GM21723 (cell line): ENCODE results near the gene SRSF1.
A peak's percentile ranks its signal among the peaks of the same experiment; 100 is the strongest.

ENCODE experiments used
- ATAC-seq: cut with Tn5 transposase; IDR thresholded peaks from one replicate; pipeline ENCODE4 v1.9.1; 2021; ENCODE audit warnings: mild to moderate bottlenecking, moderate library complexity; ENCODE audit not compliant: unreplicated experiment

Gene SRSF1

DNA sequence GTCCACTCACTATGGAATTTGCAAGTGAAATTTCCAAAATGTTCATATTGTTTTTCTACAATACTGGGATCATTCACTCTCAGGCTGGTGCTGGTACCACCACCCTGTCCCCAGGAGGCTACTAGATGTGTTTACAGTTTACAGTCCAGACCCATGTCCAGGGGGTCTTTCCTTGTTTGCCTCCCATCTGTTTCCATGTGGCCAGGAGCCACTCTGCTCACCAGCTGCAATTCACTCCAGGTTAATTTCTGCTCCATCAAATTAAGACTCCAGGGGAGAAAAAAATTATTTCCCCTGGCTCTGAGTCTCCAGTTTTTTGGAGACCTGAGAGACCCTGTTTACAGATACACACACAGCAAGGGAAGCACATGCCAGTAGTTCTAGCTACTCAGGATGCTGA lies 12.5 kb upstream of the SRSF1 start:
- ATAC-seq = no peak

- no peak for ATAC-seq
Measured at GRCh38 chr17:58019039-58019438, 12.0 kb upstream of the SRSF1 start.

DNA sequence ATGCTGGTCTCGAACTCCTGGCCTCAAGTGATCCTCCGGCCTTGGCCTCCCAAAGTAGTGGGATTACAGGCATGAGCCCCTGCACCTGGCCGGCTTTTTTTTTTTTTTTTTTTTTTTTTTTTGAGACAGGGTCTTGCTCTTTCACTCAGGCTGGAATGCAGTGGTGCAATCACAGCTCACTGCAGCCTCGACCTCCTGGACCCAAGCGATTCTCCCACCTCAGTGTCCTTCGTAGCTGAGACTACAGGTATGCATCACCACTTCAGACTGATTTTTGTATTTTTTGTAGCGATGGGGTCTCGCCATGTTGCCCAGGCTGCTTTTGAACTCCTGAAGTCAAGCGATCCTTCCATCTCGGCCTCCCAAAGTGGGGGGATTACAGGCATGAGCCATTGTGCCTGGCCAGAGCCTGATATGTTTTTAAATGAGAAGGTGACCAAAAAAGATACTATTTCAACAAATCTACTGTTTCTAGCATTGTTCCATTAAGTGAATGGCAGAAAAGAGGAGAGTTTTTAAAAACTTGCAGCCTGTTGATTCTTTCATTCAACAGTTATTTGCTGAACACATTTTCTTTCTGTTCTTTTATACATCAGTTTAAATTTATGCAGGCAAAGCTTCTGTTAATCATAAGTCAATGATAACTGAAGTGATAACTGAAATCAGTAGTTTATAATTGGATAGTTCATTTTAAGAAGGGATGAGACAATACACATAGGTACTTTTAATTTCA lies 3.2 kb upstream of the SRSF1 start:
- no peak for ATAC-seq

GRCh38 chr17:58007781-58008706 lies 998 bp upstream of the SRSF1 start:
- peak; percentile 33 for ATAC-seq

- ATAC-seq = peak; percentile 5
Measured at GRCh38 chr17:58006560-58006923, 504 bp downstream of the SRSF1 start.

DNA sequence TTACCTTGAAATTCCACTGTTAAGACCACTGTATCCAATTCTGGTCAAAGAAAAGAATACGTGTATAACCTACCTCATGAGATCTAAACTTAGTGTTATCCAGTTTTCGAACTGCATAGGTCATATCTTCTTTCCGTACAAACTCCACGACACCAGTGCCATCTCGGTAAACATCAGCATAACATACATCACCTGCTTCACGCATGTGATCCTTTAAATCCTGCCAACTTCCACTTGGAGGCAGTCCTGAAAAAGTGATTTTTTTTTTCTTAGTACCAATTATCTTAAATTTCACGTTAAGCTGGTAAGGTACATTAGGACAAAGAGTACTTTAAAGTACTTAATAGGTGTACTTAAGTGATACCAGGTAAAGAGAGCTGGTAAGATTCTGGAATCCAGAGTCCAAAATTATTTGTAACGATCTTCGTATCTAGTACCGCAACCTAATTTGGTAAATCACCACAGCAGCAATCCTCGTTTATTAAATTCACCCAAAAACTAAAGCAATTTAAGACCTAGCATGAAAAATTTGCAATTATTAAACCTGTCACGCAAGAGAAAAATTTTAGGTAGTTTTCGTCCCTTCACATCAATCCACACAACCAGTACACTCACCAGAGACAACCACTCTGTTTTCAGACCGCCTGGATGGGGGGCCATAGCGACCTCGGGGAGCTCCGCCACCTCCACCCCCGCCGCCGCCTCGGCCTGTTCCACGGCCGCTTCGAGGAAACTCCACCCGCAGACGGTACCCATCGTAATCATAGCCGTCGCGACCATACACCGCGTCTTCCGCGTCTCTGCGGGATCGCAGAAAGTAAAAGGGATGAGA lies 1.1 kb downstream of the SRSF1 start:
- no peak for ATAC-seq

GRCh38 chr17:58005031-58005727 lies 1.9 kb downstream of the SRSF1 start:
- no peak for ATAC-seq

- no peak for ATAC-seq
Measured at GRCh38 chr17:58004060-58004459, 3.0 kb downstream of the SRSF1 start.

DNA sequence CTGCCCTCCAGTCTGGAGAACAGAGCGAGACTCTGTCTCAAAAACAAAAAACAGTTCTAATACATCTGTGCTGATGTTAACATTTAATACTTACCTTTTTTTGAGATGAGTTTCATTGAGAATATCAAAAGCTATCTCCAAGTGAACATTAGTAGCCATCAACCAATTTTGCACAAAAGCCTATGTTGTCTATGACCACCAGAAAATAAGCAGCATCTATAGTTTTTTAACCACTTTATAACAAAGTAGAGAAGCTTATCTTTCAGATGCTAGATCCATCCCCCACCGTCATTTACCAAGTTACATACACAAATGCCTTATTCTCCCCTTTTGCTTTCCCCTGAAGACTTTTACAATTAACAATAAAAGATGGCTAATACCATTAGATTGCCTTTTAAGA lies 4.1 kb downstream of the SRSF1 start:
- no peak for ATAC-seq

DNA sequence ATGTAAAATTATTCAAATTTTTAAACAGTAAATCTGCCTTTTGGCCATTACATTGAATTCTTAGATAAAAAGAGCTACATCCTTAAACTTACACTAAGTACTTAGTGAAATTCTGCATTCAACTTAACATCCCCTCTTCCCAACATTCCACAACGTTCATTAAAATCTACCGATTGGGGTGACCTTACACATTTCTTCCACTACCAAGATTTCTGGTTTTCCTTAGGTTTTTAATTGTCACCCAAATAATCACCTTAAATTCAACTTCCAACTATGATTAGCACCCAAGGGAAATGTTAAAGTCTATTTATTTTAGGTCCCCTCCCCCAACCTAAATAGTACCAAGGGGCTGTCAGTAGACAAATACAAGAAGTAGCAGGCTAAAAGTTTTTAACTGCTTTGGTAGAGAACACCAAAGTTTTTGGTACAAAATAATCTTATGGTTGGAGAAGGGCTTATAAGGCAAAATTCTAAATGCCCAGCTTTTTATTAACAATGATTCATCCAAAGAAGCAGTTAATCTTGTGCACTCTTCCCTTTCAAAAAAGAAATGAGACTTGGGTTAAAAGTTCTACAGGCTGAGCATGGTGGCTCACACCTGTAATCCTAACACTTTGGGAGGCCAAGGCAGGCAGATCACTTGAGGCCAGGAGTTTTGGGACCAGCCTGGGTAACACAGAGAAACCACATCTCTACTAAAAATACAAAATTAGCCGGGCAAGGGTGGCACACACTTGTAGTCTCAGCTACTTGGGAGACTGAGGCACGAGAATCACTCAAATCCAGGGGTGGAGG lies 4.7 kb downstream of the SRSF1 start:
- no peak for ATAC-seq

GRCh38 chr17:58001461-58002124 lies 5.5 kb downstream of the SRSF1 start:
- no peak for ATAC-seq

DNA sequence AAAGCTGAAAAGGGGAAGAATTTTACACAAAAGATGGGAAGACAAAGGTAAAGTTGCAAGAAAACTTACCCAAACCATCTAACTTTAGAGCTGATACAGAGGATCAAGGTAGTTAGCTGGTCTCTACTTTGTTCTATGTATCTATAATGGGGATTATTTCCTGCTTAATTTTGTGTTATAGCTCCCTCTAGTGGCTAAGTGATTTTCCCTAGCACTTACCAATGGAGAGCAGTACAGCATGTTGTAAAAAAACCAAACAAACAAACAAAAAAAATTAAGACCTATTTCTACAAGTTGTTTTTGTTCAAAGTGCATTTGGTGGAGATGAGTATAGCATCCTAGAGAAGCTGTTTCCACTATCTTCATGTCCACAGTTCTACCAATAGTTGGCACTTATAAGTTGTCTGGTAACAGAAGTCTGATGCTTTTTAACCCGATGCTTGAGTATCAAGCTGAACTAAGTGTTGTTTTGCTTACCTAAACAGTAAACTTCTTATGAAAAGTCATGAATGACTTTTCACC lies 7.5 kb downstream of the SRSF1 start:
- peak; percentile 66 for ATAC-seq

GRCh38 chr17:57999010-57999495 lies 8.0 kb downstream of the SRSF1 start:
- no peak for ATAC-seq

- no peak for ATAC-seq
Measured at GRCh38 chr17:57997085-57997809, 9.8 kb downstream of the SRSF1 start.

GRCh38 chr17:57995076-57995956 lies 11.7 kb downstream of the SRSF1 start:
- peak; percentile 45 for ATAC-seq

- no peak for ATAC-seq
Measured at GRCh38 chr17:57994436-57994835, 12.6 kb downstream of the SRSF1 start.
